Right renal pelvis (tissue), 4 donors: Measurements from ENCODE around the gene HOXA1. TPM values are rescaled to one million over a fixed set of nuclear protein-coding genes. Genes with fewer than 3 reads are reported as not detected.

Experiments used
- DNase-seq, 4 donors: peaks; one replicate each; pipeline ENCODE4 v3.0.0-alpha.2; 2013; ENCODE audit warnings: low read depth in 4 of 4, low spot score in 3 of 4, missing footprints in 1 of 4
- polyA plus RNA-seq, 4 donors: library from polyadenylated mRNA; unstranded; fragments of 120-200 nt; gene quantifications; one replicate each; pipeline ENCODE4 v1.2.1, GENCODE V29; 2013; ENCODE audit not compliant: insufficient read length in 4 of 4

The HOXA1 gene
- polyA plus RNA-seq, 4 donors = 2.3 to 3.6 (median 2.5) TPM

DNA sequence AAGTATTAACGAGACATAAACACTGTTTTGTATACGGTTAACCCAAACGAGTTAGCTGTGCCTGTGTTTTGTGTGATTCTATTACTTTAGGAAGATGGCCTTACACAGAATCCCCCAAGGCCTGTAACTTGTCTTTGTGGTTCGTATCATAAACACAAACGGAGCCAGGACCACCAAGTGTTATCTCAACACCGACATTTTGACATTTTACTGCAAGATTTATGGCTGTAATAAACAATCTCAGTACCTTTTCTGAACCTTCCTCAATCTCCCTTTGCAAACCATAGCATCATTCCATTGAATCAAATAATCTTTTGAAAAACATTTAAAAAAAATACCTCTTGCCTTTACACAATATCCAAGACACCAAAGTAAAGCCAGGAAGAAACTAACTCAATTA lies 37.2 kb upstream of the HOXA1 start:
- no peak for DNase-seq

GRCh38 chr7:27132214-27132613 lies 36.4 kb upstream of the HOXA1 start:
- DNase-seq = no peak

DNA sequence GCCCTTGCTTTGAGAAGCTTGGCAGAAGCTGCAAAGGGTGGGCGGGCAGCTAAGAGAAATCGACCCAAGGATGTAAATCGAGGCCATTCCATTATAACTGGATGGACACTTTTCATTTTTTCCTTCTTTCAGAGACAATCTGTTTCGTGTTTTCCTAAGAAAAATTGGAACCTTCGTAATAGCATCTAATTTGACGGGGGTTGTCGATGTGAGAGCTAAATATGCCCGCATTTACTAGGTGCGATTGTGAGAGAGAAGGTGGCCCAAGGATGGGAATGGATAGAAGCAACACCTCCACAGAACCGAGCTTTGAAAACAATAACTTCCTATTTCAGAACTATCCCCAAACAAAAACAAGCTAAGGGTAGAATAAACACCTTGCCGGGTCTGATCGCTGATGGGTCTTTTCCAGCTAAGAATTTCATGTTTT lies 35.6 kb upstream of the HOXA1 start:
- no peak for DNase-seq

GRCh38 chr7:27130540-27131389 lies 35.0 kb upstream of the HOXA1 start, which contains the start of gene HOXA4:
Gene HOXA4 (minus strand): TSS chr7:27130757. CDS start chr7:27130733, 24 bp downstream.
- peak in 3 of 4 donors; percentile 78 to 87 (median 86) for DNase-seq

- no peak for DNase-seq
Measured at GRCh38 chr7:27129729-27130539, 34.1 kb upstream of the HOXA1 start.

DNA sequence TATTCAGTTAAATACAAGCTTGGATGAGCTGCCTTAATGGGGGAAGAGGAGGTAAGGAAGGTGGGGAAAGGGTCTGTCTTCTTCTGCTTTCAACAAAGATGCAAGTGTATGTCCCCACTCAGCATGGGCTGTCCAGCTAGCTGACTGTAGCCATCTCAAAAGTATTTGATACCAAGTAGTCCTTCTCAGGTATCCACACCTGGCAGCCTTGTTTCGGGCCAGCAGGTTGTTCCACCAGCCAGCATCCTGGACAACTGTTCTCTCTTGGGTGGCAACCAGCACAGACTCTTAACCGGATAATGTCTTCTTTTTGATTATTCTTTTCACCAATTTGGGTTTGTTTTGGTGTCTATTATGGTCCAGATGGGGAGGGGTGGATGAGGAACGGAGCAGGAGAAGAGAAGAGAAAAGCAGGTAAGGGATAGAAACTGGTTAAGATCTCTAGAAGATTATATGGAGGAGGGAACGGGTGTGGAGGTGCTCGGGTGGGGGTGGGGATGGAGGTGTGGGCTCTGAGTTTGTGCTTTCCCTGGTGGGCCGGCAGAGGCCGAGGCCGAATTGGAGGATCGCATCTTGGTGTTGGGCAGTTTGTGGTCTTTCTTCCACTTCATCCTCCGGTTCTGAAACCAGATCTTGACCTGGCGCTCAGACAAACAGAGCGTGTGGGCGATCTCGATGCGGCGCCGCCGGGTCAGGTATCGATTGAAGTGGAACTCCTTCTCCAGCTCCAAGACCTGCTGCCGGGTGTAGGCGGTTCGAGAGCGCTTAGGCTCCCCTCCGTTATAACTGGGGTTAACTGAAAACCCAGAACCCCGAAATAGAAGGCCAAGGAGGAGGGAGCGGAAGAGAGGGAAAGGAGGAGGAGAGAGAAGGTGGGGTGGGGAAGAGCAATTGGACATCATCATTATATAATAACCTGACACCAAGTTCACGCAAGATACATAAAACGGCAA lies 33.3 kb upstream of the HOXA1 start:
- no peak for DNase-seq

GRCh38 chr7:27128034-27128433 lies 32.2 kb upstream of the HOXA1 start:
- peak in 1 of 4 donors; percentile 74 for DNase-seq

DNA sequence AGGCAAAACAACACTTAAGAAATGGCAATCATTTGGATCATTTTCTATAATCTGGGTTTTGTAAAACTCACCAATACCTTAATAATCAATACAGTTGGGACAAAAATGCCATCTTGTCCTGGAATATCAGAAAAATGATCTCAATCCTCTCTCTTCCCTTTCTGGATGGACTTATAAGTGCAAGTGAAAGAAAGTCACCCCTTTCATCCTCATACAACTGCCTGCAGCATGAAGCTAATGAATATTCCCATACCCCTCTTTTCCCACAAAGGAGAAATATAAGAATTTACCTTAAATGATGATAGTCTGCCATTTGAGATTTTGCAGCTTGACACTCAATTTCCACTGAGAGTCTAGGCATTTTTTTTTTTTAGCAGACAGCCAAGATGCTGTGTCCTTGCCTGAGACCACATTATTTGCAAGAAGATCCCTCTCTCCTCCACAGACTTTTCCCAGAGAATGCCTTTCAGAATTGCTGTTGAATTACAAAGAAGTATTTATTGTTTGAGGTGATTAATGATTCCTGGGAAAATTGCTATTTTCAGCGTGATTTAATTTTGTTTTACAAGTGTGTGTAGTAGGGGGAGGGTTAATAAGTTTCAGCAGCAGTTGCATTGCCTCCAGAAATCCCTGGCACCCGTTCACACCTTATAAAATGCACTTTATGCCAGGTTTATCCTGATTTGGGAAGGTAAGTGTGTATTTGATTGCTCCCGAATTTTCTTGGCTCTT lies 31.0 kb upstream of the HOXA1 start:
- no peak for DNase-seq

DNA sequence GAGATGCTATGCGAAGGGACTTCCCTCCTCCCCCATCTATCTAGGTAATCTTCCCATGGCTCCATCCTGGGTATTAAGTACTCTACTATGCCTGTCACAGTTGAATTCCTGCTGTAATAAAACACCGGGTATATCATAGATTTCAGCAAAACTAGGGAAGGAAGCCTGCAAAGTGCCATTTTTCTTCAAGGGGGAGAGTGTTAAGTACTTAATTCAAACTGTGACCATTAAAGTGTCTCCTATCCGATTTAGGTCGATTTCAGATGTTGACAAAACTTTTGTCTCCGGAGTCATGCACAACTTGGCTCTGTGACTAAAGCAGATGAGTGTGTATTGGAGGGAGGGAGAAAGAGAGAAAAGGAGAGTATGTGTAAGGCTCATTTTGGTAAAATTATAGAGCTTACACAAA lies 30.2 kb upstream of the HOXA1 start:
- no peak for DNase-seq

- no peak for DNase-seq
Measured at GRCh38 chr7:27124902-27125689, 29.3 kb upstream of the HOXA1 start.

DNA sequence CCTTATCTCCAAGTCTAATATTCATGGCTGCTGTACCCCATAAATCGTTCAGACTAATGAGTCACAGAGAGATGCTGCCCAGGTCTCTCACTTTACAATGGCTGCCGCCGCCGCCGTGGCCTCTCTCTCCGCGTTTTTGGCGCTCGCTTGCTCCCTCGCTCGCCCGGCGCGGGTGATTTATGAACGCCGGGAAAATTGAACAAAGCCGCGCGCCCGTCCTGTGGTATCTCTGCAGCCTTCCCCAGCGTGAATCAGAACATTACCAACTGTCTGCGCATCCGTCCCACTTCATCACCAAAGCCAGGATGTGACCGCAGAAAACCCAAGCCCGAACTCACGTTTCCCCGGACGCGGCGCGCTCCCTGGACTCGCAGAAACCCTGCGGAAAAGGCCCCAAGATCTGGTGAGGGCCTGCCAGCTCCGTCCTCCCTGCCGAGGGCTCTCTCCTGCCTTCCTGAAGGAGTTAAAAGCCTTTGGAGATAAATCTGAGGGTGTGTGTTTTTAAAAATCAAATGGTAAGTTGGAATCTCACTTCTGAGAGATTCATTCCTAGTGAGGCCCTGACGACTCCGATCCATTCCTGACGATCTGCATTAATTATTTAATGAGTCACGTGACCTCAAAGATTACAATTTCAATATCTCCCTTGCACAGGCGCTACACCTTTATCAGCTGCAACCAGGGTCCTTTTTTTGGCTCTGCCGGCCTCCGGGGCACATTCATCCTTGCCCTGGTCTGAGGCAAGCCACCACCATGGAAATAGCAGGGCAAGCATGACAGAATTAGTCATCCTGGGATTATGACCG lies 28.5 kb upstream of the HOXA1 start:
- DNase-seq = no peak

- DNase-seq = no peak
Measured at GRCh38 chr7:27123477-27124053, 27.8 kb upstream of the HOXA1 start.

DNA sequence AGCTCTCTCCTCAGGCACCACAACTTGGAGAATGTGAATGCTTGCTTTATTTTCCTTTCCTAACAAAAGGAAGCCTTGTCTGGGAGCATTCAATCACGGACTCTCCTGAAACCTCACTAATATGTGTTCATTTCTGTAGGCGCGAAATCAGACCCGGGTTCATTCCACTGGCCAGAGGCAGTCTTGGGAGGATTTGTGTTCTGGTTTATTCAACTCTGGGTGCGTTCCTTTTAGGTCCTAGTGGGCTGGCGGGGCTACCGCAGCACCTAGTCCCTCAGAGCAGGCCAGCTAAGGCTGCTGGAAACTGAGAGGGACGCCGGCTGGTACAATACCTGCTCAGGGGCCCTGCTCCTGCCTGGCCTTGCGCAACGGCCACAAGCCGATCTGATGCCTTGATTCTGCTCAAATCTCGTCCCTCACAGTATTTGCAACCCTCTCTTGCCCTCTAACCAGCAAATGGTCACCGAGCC lies 27.2 kb upstream of the HOXA1 start:
- DNase-seq = no peak

DNA sequence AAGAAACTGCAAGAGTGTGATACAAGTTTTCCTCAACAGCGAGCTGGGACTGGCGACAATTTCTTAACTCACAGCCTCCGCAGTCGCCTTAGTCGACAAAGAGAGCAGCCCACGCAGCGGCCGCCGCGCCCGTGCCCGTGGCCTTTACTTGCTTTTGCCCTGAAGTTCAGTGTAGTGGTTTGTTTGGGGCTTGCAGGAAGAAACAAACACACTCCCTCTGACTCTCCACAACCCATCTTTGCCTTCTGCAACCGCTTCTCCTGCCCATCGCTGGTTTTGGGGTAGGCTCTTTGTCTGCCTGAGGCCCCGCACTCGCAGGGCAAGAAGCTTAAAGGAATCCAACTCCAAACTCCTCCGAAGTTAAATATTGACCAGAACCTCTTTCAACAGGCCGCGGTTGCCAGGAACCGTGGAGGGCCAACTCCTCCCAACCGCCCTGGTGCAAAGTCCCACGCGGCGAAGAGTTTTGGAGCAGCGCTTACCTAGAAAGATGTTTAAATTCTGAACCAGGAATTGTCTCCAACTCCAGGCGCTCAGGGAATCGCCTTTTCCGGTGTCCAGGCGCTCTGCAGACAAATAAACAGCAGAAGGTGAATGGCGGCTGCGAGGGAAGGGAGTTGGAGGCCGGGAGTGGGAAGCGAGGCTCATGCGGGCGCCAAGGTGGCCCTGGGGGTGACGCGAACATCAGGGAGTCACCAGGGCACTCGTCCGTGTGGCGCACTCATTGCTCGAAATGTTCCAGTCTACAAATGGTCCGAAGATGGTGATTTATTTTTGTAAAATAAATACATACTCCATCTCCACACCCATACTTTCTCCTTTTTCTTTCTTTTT lies 26.5 kb upstream of the HOXA1 start:
- no peak for DNase-seq

- no peak for DNase-seq
Measured at GRCh38 chr7:27121684-27122076, 25.9 kb upstream of the HOXA1 start.

- no peak for DNase-seq
Measured at GRCh38 chr7:27119412-27119911, 23.7 kb upstream of the HOXA1 start.

DNA sequence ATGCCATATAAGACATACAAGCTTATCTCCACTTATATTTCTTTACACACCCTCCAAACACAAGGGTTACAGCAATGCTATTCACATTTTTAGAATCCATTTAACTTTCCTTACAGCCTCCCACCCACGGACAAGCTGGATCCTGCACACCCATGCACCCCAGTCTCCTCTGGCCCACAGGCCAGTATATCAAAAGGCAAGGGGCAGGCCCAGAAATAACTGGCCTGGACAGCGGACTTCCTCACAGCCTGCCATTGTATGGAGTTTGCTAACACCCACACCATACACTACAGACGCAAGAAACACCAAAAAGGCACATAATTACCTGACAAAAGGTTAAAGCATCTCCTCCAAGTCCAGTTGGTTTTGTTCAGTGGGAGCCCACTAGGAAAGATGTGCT lies 22.8 kb upstream of the HOXA1 start:
- DNase-seq = no peak
